ENCODE measurements around the gene CCDC122. TPM values are rescaled to one million over a fixed set of nuclear protein-coding genes. Genes with fewer than 3 reads are reported as not detected.

Gene CCDC122
- total and polyA plus RNA-seq, 11 donors, result 1.4 to 10.0 (median 4.9) TPM

DNA sequence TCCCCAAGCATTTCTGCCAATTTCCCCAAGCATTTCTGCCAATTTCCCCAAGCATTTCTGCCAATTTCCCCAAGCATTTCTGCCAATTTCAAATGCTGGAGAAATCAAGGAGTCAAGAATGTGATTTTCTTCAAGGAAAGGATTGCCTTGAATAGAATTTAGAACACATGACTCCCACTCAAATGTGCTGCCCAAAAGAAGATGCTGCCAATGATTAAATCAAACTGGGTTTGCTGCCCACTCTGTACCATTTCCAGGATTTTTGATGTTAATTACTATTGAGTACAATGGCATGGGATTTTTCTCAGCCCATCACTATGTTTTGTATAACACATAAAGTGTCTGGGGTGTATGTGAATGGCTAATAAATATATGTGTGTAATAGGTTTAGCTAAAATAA lies 70.9 kb downstream of the CCDC122 start:
- intact Hi-C loops (cut with DNase I), result loop anchor here in 7 of 10 donors (5.0 to 10.0 kb wide), 9 partner anchors 614 to 1214 kb away; no protein-coding TSS in a partner anchor
- no peak for ATAC-seq
- TF ChIP-seq, protein P1, sequence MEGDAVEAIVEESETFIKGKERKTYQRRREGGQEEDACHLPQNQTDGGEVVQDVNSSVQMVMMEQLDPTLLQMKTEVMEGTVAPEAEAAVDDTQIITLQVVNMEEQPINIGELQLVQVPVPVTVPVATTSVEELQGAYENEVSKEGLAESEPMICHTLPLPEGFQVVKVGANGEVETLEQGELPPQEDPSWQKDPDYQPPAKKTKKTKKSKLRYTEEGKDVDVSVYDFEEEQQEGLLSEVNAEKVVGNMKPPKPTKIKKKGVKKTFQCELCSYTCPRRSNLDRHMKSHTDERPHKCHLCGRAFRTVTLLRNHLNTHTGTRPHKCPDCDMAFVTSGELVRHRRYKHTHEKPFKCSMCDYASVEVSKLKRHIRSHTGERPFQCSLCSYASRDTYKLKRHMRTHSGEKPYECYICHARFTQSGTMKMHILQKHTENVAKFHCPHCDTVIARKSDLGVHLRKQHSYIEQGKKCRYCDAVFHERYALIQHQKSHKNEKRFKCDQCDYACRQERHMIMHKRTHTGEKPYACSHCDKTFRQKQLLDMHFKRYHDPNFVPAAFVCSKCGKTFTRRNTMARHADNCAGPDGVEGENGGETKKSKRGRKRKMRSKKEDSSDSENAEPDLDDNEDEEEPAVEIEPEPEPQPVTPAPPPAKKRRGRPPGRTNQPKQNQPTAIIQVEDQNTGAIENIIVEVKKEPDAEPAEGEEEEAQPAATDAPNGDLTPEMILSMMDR (IDR thresholded peaks at IDR 0.05), result no peak
- no peak for TF ChIP-seq POLR2A (IDR thresholded peaks at IDR 0.05)

DNA sequence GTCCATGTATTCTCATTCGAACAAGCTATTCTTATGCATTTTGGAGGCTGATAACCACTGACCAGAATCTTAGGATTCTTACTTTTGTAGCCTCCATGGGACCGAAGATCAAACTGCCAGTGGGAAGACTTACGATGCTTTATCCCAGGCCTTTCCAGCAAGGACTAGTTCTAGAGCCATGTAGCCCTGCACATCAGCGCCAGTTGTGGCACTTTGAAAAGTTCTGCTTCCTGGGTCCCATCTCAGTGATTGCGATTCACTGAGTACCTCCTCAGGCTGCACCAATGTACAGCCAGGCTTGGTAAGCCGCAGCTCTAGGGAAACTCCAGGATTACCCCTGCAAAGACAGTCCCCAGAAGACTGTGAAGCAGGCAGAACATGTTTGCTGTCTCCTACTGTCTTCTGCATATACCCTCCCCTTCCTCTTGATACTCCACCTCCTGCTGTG lies 73.8 kb downstream of the CCDC122 start:
- no peak for DNase-seq
- no peak overlapping the region for H3K27ac ChIP-seq
- intact Hi-C loops (cut with DNase I), result loop anchor here in 8 of 10 donors (2.0 to 10.0 kb wide), 11 partner anchors 503 to 1211 kb away; no protein-coding TSS in a partner anchor
- H3K36me3 ChIP-seq, result no peaks in the 10 kb centered on the region
- no peaks in the 10 kb centered on the region for H3K9me3 ChIP-seq
- no peak for TF ChIP-seq POLR2A (IDR thresholded peaks at IDR 0.05)
- TF ChIP-seq, protein P1 (IDR thresholded peaks at IDR 0.05), result no peak
- ATAC-seq, result no peak
- no peaks in the 10 kb centered on the region for H3K27me3 ChIP-seq
- no peak overlapping the region for H3K4me3 ChIP-seq
- H3K4me1 ChIP-seq, result peaks cover 0 to 5% (median 0%) of the 10 kb centered on the region in 12 donors
- WGBS, 4 donors, result 85 to 93% (median 89%) methylated on average over 6 of the region's 6 CpGs

More for the DNA sequence above, 70.9 kb downstream of the CCDC122 start:
- no peaks in the 10 kb centered on the region for H3K9me3 ChIP-seq
- no peak overlapping the region for H3K27ac ChIP-seq
- no peaks in the 10 kb centered on the region for H3K36me3 ChIP-seq
- peaks cover 0 to 5% (median 0%) of the 10 kb centered on the region in 12 donors for H3K4me1 ChIP-seq
- DNase-seq, result no peak
- H3K4me3 ChIP-seq, result no peak overlapping the region
- no peaks in the 10 kb centered on the region for H3K27me3 ChIP-seq

DNA sequence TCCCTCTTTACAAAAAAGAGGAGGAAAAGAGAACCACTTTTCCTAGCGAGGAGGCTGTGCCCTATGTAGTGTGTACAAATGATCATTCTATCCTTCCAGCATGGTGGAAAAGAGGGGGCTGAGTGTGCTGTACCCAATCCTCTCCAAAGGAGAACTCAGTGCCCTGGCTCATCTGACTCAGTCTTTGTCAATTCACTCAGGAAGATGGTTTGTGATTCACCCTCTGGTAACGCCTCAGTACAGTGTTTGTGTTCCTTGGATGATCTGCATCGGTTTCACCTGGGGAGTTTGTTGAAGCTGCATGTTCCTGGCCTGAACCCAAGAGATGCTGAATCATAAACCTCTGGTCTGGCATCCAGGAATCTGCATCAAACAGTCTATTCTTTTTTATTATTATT lies 74.5 kb downstream of the CCDC122 start:
- H3K4me1 ChIP-seq, result peaks cover 0 to 8% (median 0%) of the 10 kb centered on the region in 12 donors
- DNase-seq (no peak), ATAC-seq (peak in 1 of 4 donors; percentile 26)
- no peaks in the 10 kb centered on the region for H3K27me3 ChIP-seq
- H3K9me3 ChIP-seq, result no peaks in the 10 kb centered on the region
- intact Hi-C loops (cut with DNase I), result loop anchor here in 8 of 10 donors (2.0 to 10.0 kb wide), 11 partner anchors 502 to 1210 kb away; no protein-coding TSS in a partner anchor
- TF ChIP-seq, protein P1 (IDR thresholded peaks at IDR 0.05), result no peak
- TF ChIP-seq POLR2A (IDR thresholded peaks at IDR 0.05), result no peak
- WGBS, 4 donors, result 36 to 55% (median 45%) methylated on average over 3 of the region's 3 CpGs
- H3K36me3 ChIP-seq, result no peaks in the 10 kb centered on the region
- H3K4me3 ChIP-seq, result no peak overlapping the region
- peak overlapping the region in 1 of 12 donors; percentile 26 for H3K27ac ChIP-seq

DNA sequence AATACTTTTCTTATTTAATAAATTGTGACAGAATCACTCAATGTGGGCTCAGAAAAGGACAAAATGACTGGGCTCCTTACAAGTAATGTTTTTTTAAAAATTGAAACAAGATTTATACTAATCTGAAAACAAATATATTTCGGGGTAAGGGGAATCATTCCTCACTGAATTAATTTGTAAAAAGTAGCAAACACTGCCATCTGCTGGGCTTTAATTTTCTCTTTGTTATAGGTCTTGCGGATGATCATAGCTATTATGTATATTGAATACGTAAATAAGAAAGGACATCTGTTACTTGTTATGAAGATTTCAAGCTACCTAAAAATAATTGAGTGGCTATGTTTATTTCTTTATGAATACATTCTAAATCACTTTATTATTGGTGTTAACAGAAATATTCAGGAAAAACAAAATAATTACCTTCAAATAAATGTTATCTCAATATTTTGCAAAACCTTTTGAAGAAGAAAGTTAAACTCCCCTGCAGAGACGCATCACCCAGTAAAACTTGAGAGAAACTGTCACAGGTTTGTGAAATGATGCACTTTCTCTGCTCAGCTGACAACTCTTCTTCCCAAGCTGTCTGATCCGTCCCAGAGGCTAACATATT lies 75.0 kb downstream of the CCDC122 start:
- Histone ChIP-seq H3K4me3 (no peak overlapping the region), H3K4me1 (peaks cover 0 to 8% (median 0%) of the 10 kb centered on the region in 12 donors), H3K36me3 (no peaks in the 10 kb centered on the region), H3K27ac (peak overlapping the region in 1 of 12 donors; percentile 26), H3K9me3 (no peaks in the 10 kb centered on the region), H3K27me3 (no peaks in the 10 kb centered on the region)
- ATAC-seq, result peak in 2 of 4 donors; percentile 54 to 64
- intact Hi-C loops (cut with DNase I), result loop anchor here (2.0 to 10.0 kb wide), 16 partner anchors 497 to 1210 kb away; no protein-coding TSS in a partner anchor
- 17 to 32% (median 23%) methylated on average over 5 of the region's 5 CpGs for WGBS, 4 donors
- TF ChIP-seq, protein P1 (IDR thresholded peaks at IDR 0.05), result peak; percentile 44 to 75 (median 62)
- TF ChIP-seq POLR2A (IDR thresholded peaks at IDR 0.05), result no peak
- DNase-seq, result no peak
